ENCODE results near the gene TMEM255B. TPM values are rescaled to one million over a fixed set of nuclear protein-coding genes. Genes with fewer than 3 reads are reported as not detected.

The TMEM255B gene
- total RNA-seq, 2 donors from 2014 or later: 3.0 to 4.2 TPM

DNA sequence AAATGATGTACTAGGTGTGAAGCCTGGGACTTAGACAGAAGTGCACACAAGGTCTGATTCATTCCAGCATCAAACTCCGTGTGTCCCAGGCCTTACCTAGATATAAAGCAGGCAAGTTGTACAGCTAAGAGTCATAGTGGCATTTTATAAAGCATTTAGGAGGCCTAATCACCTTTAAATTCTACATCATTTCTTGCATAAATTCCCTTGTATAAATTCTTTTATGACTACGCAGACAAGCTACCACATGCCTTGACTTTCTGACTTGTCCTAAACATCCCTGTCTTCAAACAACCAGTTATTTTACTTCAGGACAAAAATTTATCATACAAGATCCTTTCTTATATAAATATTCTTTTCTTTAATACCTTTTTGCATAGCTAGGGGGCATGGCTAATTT is 22.5 kb downstream of the TMEM255B start:
- Histone ChIP-seq H3K9ac (ENCODE audit: low read depth in 2 of 2, low read length in 2 of 2) (no peak overlapping the region), H3K27ac (no peak overlapping the region), H3K4me3 (no peak overlapping the region), H3K4me1 (no peaks in the 10 kb centered on the region), H3K27me3 (peaks cover 6% of the 10 kb centered on the region), H3K36me3 (no peaks in the 10 kb centered on the region), H3K9me3 (no peaks in the 10 kb centered on the region)
- no peak for TF ChIP-seq CTCF (IDR thresholded peaks at IDR 0.05)
- intact Hi-C loops (cut with DNase I): no loop called here
- no peak for DNase-seq

GRCh38 chr13:113782472-113782871 is 23.4 kb downstream of the TMEM255B start:
- intact Hi-C loops (cut with DNase I): no loop called here
- Histone ChIP-seq H3K36me3 (no peaks in the 10 kb centered on the region), H3K9me3 (no peaks in the 10 kb centered on the region), H3K4me3 (no peak overlapping the region), H3K9ac (ENCODE audit: low read depth in 2 of 2, low read length in 2 of 2) (no peak overlapping the region), H3K27me3 (peaks cover 3% of the 10 kb centered on the region), H3K4me1 (no peaks in the 10 kb centered on the region), H3K27ac (no peak overlapping the region)
- TF ChIP-seq CTCF (IDR thresholded peaks at IDR 0.05): no peak
- no peak for DNase-seq

- no peaks in the 10 kb centered on the region for H3K4me1 ChIP-seq
- H3K27me3 ChIP-seq: no peaks in the 10 kb centered on the region
- H3K9me3 ChIP-seq: no peaks in the 10 kb centered on the region
- no peak overlapping the region for H3K4me3 ChIP-seq
- H3K36me3 ChIP-seq: no peaks in the 10 kb centered on the region
- no peak overlapping the region for H3K9ac ChIP-seq (ENCODE audit: low read depth in 2 of 2, low read length in 2 of 2)
- no peak overlapping the region for H3K27ac ChIP-seq
- TF ChIP-seq CTCF (IDR thresholded peaks at IDR 0.05): no peak
- intact Hi-C loops (cut with DNase I): no loop called here
- DNase-seq: no peak
These were observed 24.3 kb downstream of the TMEM255B start for GRCh38 chr13:113783200-113783881.

DNA sequence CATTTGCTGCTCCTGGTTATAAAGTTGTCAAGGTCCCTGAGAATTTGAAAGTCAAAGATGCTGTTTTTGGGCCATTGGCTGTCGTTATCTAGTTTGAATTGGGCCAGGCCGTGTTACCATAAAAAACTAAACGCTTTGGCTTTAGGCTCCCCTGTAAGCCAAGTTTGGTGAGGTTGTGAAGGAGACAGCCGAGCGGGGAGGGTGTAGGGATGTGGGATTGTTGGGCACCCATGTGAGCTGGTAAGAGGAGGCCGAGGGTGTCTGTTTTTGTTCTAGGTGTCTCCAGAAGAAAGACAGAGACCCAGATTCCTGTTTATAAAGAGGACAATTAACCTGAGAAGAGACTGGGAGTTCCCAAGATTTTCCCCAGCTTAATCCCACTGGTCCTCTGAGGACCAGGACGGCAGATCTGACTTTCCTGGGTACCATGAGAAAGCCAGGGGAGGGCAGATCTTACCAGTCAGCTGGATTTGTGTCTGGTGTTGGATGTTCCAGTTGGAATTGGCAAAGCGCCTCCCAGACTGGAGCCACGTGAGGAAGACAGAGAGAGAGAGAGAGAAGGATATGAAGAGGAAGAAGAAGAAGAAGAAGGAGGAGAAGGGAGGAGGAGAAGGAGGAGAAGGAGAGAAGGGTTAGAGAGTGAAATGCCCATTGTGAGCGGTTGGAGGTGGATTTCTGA is 25.1 kb downstream of the TMEM255B start:
- Histone ChIP-seq H3K4me1 (no peaks in the 10 kb centered on the region), H3K27me3 (no peaks in the 10 kb centered on the region), H3K27ac (no peak overlapping the region), H3K36me3 (no peaks in the 10 kb centered on the region), H3K9me3 (no peaks in the 10 kb centered on the region), H3K9ac (ENCODE audit: low read depth in 2 of 2, low read length in 2 of 2) (no peak overlapping the region), H3K4me3 (no peak overlapping the region)
- no peak for TF ChIP-seq CTCF (IDR thresholded peaks at IDR 0.05)
- no peak for DNase-seq
- intact Hi-C loops (cut with DNase I): no loop called here

- Histone ChIP-seq H3K4me3 (no peak overlapping the region), H3K27ac (no peak overlapping the region), H3K36me3 (no peaks in the 10 kb centered on the region), H3K4me1 (no peaks in the 10 kb centered on the region), H3K27me3 (no peaks in the 10 kb centered on the region), H3K9ac (ENCODE audit: low read depth in 2 of 2, low read length in 2 of 2) (no peak overlapping the region), H3K9me3 (no peaks in the 10 kb centered on the region)
- intact Hi-C loops (cut with DNase I): no loop called here
- no peak for DNase-seq
- no peak for TF ChIP-seq CTCF (IDR thresholded peaks at IDR 0.05)
These were observed 25.6 kb downstream of the TMEM255B start for GRCh38 chr13:113784645-113785024.
